ENCODE measurements around the gene ODF4.

Gene ODF4

DNA sequence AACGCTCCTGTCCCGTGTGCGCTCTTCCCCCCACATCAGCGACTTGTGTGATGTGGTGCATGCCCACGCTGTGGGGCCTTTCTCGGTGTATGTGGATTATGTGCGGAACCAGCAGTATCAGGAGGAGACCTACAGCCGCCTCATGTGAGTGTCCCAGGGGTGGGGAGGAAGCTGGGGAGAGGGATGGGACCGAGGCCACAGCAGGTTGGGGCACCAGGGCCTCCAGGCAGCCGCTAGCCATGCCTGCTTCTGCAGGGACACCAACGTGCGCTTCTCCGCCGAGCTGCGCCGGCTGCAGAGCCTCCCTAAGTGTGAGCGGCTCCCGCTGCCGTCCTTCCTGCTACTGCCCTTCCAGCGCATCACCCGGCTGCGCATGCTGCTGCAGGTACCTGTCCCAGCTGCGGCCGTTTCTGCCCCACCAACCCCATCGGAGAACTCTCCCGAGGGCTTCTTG lies 23.8 kb upstream of the ODF4 start:
- TF ChIP-seq ZFX (IDR thresholded peaks at IDR 0.05; ENCODE audit: borderline replicate concordance) = no peak
- TF ChIP-seq, protein P1, sequence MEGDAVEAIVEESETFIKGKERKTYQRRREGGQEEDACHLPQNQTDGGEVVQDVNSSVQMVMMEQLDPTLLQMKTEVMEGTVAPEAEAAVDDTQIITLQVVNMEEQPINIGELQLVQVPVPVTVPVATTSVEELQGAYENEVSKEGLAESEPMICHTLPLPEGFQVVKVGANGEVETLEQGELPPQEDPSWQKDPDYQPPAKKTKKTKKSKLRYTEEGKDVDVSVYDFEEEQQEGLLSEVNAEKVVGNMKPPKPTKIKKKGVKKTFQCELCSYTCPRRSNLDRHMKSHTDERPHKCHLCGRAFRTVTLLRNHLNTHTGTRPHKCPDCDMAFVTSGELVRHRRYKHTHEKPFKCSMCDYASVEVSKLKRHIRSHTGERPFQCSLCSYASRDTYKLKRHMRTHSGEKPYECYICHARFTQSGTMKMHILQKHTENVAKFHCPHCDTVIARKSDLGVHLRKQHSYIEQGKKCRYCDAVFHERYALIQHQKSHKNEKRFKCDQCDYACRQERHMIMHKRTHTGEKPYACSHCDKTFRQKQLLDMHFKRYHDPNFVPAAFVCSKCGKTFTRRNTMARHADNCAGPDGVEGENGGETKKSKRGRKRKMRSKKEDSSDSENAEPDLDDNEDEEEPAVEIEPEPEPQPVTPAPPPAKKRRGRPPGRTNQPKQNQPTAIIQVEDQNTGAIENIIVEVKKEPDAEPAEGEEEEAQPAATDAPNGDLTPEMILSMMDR (IDR thresholded peaks at IDR 0.05) = no peak
- no peak overlapping the region for H3K27ac ChIP-seq

DNA sequence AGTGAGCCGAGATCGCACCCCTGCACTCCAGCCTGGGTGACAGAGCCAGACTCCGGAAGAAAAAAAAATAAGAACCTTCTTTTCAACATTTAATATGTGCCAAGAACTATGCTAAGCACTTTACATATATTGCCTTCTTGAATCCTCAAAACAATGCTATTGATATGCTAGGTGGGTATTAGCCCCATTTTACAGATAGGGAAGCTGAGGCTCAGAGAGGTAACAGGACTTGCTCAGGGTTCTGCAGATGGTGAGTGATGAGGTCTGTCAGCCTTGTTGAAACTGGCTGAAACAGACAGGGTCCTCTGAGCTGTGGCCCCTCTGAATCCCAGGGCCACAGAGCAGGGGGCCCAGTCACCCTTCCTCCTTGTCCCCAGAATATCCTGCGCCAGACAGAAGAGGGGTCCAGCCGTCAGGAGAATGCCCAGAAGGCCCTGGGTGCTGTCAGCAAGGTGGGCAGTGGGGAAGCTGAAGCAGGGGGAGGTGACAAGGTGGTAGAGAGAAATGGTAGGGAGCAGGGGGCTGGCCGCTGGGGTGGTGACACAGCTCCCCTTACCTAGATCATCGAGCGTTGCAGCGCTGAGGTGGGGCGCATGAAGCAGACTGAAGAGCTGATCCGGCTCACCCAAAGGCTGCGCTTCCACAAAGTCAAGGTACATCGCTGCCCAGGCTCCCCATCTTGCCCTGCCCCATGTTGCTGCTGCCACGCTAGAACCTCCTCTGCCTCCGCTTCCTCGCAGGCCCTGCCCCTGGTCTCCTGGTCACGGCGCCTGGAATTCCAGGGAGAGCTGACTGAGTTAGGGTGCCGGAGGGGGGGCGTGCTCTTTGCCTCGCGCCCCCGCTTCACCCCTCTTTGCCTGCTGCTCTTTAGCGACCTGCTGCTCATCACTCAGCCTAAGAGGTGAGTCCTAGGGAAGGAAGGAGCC lies 21.4 kb upstream of the ODF4 start:
- TF ChIP-seq, protein P1 (IDR thresholded peaks at IDR 0.05) = no peak
- no peak for TF ChIP-seq ZFX (IDR thresholded peaks at IDR 0.05; ENCODE audit: borderline replicate concordance)
- no peak overlapping the region for H3K27ac ChIP-seq

- no peak for TF ChIP-seq ZFX (IDR thresholded peaks at IDR 0.05; ENCODE audit: borderline replicate concordance)
- TF ChIP-seq, protein P1 (IDR thresholded peaks at IDR 0.05) = no peak
- no peak overlapping the region for H3K27ac ChIP-seq
Measured at GRCh38 chr17:8320262-8320661, 19.4 kb upstream of the ODF4 start.

- H3K27ac ChIP-seq = no peak overlapping the region
- TF ChIP-seq, protein P1 (IDR thresholded peaks at IDR 0.05) = no peak
- no peak for TF ChIP-seq ZFX (IDR thresholded peaks at IDR 0.05; ENCODE audit: borderline replicate concordance)
Measured at GRCh38 chr17:8320990-8321389, 18.6 kb upstream of the ODF4 start.

DNA sequence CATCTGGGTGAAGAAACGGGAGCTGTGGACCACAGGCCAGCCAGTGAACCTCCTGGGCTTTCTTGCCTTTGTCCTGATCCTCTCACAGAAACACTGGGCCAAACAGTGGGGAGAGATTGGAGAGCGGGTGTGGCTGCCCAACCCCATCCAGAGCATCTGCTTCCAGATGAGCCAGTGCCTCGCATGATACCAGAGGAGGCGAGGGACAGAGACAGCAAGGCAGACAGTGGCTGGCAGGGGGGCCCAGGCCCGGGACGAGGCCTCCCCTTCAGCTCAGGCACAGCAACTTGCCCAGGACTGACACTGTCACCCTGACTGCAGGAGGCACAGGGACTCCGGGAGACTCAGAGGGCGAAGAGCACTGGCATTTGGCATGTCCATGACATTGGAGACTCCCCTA lies 17.6 kb upstream of the ODF4 start:
- no peak overlapping the region for H3K27ac ChIP-seq
- no peak for TF ChIP-seq ZFX (IDR thresholded peaks at IDR 0.05; ENCODE audit: borderline replicate concordance)
- TF ChIP-seq, protein P1 (IDR thresholded peaks at IDR 0.05) = no peak

DNA sequence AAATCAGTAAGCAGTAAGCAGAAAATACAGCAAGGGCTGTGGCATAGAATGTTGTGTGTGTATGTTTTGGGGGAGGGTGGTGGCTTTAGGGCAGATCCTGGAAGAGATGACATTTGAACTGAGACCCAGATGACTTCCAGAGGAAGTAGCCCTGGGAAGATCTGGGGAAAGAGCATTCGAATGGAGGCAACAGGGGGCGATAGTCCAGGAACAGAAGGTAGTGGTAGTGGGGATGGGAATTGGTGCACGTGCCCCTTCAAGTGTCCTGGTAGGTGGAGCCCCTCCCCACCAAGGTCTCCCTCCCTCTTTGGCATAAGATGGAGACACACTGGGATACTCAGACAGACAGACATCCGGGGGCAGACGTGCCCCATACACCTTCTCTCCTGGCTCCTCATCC lies 15.5 kb upstream of the ODF4 start:
- H3K27ac ChIP-seq = no peak overlapping the region

More for the DNA sequence above, 15.5 kb upstream of the ODF4 start:
- no peak for TF ChIP-seq ZFX (IDR thresholded peaks at IDR 0.05; ENCODE audit: borderline replicate concordance)
- TF ChIP-seq, protein P1 (IDR thresholded peaks at IDR 0.05) = no peak

All from 22Rv1 (cell line).